ENCODE data around the gene QRFP. TPM values are rescaled to one million over a fixed set of nuclear protein-coding genes. Genes with fewer than 3 reads are reported as not detected.

The QRFP gene
- total RNA-seq, 1 experiment from 2014 or later = not detected

GRCh38 chr9:130845254-130845653 is 51.4 kb downstream of the QRFP start:
- H3K27ac ChIP-seq (ENCODE audit: low read depth, low read length) = no peak overlapping the region
- H3K36me3 ChIP-seq (ENCODE audit: control insufficient read depth in 1 of 2, insufficient read depth in 2 of 2, low read length in 2 of 2) = no peaks in the 10 kb centered on the region
- peaks cover 8% of the 10 kb centered on the region; the same call in 1 of the 2 replicates for H4K20me1 ChIP-seq (ENCODE audit: insufficient read depth)
- peak overlapping the region; percentile 60; the same call in 1 of the 2 replicates for H3K4me2 ChIP-seq (ENCODE audit: low read length)
- H3K9ac ChIP-seq (ENCODE audit: low read length) = no peak overlapping the region
- DNase-seq (ENCODE audit: low read depth, low spot score) (no peak), ATAC-seq (no peak)
- BruUV-seq (replicated peaks) = no TSS peak
- ChIA-PET POLR2A (no interaction called here), CTCF (interaction anchor here (0.9 kb wide), 1 partner anchor 17 kb away, joined by 3 read pairs; no protein-coding TSS in a partner anchor), RAD21 (ENCODE audit: low non-redundant PET in 1 of 2, low total read pairs in 2 of 2, uncharacterized antibody in 2 of 2, unreplicated experiment in 2 of 2) (no interaction called here)
- H3K79me2 ChIP-seq (ENCODE audit: insufficient read depth, low read length) = peaks cover 100% of the 10 kb centered on the region
- H3K4me3 ChIP-seq (replicated peaks in 1 of 2; ENCODE audit: low read depth in 1 of 2, low read length in 2 of 2) = no peak overlapping the region
- no peaks in the 10 kb centered on the region for H3K9me2 ChIP-seq (ENCODE audit: insufficient read depth)
- H2AFZ ChIP-seq (ENCODE audit: low read depth, low read length, poor library complexity, severe bottlenecking) = no peak overlapping the region
- TF ChIP-seq YY1 (IDR thresholded peaks at IDR 0.05; ENCODE audit: extremely low read depth, insufficient replicate concordance, low read depth, low read length) = no peak
- TF ChIP-seq CBX3 (IDR thresholded peaks at IDR 0.05; ENCODE audit: low read depth) = no peak
- no peak for TF ChIP-seq REST (IDR thresholded peaks at IDR 0.05; ENCODE audit: low read depth)
- no peak for TF ChIP-seq EZH2 (IDR thresholded peaks at IDR 0.05)
- no peak for TF ChIP-seq EGR1 (IDR thresholded peaks at IDR 0.05; ENCODE audit: low read depth)
- no peak for TF ChIP-seq FOSL1 (IDR thresholded peaks at IDR 0.05; ENCODE audit: low read depth)
- no peak for TF ChIP-seq CEBPB (IDR thresholded peaks at IDR 0.05; ENCODE audit: low read depth)
- no peak for TF ChIP-seq SRF (IDR thresholded peaks at IDR 0.05; ENCODE audit: low read depth)
- TF ChIP-seq POLR2A (IDR thresholded peaks at IDR 0.05; ENCODE audit: borderline replicate concordance, extremely low read depth, insufficient read depth, insufficient read length) = no peak
- H3K9me3 ChIP-seq (ENCODE audit: control insufficient read depth in 1 of 2, insufficient read depth in 1 of 2, low read depth in 1 of 2, low read length in 2 of 2) = no peaks in the 10 kb centered on the region
- no peaks in the 10 kb centered on the region for H3K27me3 ChIP-seq (ENCODE audit: insufficient read depth, low read length)
- intact Hi-C loops (cut with micrococcal nuclease) = loop anchor here (5.0 kb wide), 2 partner anchors 73 to 133 kb away; no protein-coding TSS in a partner anchor
- peaks cover 41 to 45% of the 10 kb centered on the region in 2 experiments for H3K4me1 ChIP-seq (ENCODE audit: control insufficient read depth in 1 of 2, insufficient read depth in 2 of 2, low read length in 2 of 2)
